ENCODE data around the gene ZFYVE27.

- TF ChIP-seq CTCF (IDR thresholded peaks at IDR 0.05) (no peak), POLR2A (IDR thresholded peaks at IDR 0.05) (no peak)
These were observed 1.7 kb downstream of the ZFYVE27 start for GRCh38 chr10:97738616-97739015.
